SK-N-SH treated with all-trans-retinoic acid at 6 μM for 48 hours (cell line): Measurements from ENCODE around the gene CHRNA4.

ENCODE experiments used
- ATAC-seq: fragments of 200-7000 bp; cut with Tn5 transposase; 3 replicates; pipeline ENCODE4 v1.9.1; 2020; ENCODE audit warnings: mild to moderate bottlenecking, moderate library complexity
- CSDC2 ChIP-seq: fragments of 250-450 bp; sonication (Bioruptor Pico); IDR thresholded peaks from 2 replicates; pipeline ENCODE4 v1.5.0; 2020; ENCODE audit warnings: mild to moderate bottlenecking, moderate library complexity
- ESRRG ChIP-seq: fragments of 250-450 bp; sonication (Bioruptor Pico); IDR thresholded peaks from 2 replicates; pipeline ENCODE4 v1.6.1; 2021; ENCODE audit warnings: mild to moderate bottlenecking
- ISL1 ChIP-seq: fragments of 250-450 bp; sonication (Bioruptor Pico); IDR thresholded peaks from 2 replicates; pipeline ENCODE4 v2.1.2; 2022; ENCODE audit warnings: mild to moderate bottlenecking, moderate library complexity
- OSR1 ChIP-seq: fragments of 250-450 bp; sonication (Bioruptor Pico); IDR thresholded peaks from 2 replicates; pipeline ENCODE4 v1.8.0; 2022; ENCODE audit warnings: moderate library complexity, mild to moderate bottlenecking, inconsistent platforms
- POU6F1 ChIP-seq: fragments of 250-450 bp; sonication (Bioruptor Pico); IDR thresholded peaks from 2 replicates; pipeline ENCODE4 v1.8.0; 2021; ENCODE audit warnings: low read depth, mild to moderate bottlenecking, moderate library complexity, borderline replicate concordance
- PPARA ChIP-seq: fragments of 250-450 bp; sonication (Bioruptor Pico); IDR thresholded peaks from 2 replicates; pipeline ENCODE4 v1.5.0; 2020; ENCODE audit warnings: mild to moderate bottlenecking, borderline replicate concordance
- RARB ChIP-seq: fragments of 250-450 bp; sonication (Bioruptor Pico); IDR thresholded peaks from 2 replicates; pipeline ENCODE4 v1.8.0; 2021; ENCODE audit warnings: mild to moderate bottlenecking, moderate library complexity
- SNAI2 ChIP-seq: fragments of 250-450 bp; sonication (Bioruptor Pico); IDR thresholded peaks from 2 replicates; pipeline ENCODE4 v1.5.0; 2020; ENCODE audit warnings: mild to moderate bottlenecking, moderate library complexity
- TCF4 ChIP-seq: fragments of 250-450 bp; sonication (Bioruptor Pico); IDR thresholded peaks from 2 replicates; pipeline ENCODE4 v1.8.0; 2021; ENCODE audit warnings: mild to moderate bottlenecking, moderate library complexity, borderline replicate concordance
- TSHZ2 ChIP-seq: fragments of 250-450 bp; sonication (Bioruptor Pico); IDR thresholded peaks from 2 replicates; pipeline ENCODE4 v1.5.0; 2020; ENCODE audit warnings: mild to moderate bottlenecking, moderate library complexity
- ZFP3 ChIP-seq: fragments of 250-450 bp; sonication (Bioruptor Pico); IDR thresholded peaks from 2 replicates; pipeline ENCODE4 v1.5.0; 2020; ENCODE audit warnings: mild to moderate bottlenecking, moderate library complexity
- ZFP30 ChIP-seq: fragments of 450-650 bp; formaldehyde crosslinking; IDR thresholded peaks from 2 replicates; pipeline ENCODE4 v1.5.0; 2022; ENCODE audit warnings: mild to moderate bottlenecking, moderate library complexity
- TF ChIP-seq, protein P1 (sequence below): fragments of 250-450 bp; sonication (Bioruptor Pico); IDR thresholded peaks from 2 replicates; pipeline ENCODE4 v1.8.0; 2020; ENCODE audit warnings: mild to moderate bottlenecking, moderate library complexity, borderline replicate concordance
- TF ChIP-seq, protein P2 (sequence below): fragments of 250-450 bp; sonication (Bioruptor Pico); IDR thresholded peaks from 2 replicates; pipeline ENCODE4 v1.5.1; 2020; ENCODE audit warnings: low read depth, mild to moderate bottlenecking, moderate library complexity
- TF ChIP-seq, protein P3 (sequence below): fragments of 250-450 bp; sonication (Bioruptor Pico); IDR thresholded peaks from 2 replicates; pipeline ENCODE4 v1.5.1; 2021; ENCODE audit warnings: mild to moderate bottlenecking, moderate library complexity

CHRNA4 gene

DNA sequence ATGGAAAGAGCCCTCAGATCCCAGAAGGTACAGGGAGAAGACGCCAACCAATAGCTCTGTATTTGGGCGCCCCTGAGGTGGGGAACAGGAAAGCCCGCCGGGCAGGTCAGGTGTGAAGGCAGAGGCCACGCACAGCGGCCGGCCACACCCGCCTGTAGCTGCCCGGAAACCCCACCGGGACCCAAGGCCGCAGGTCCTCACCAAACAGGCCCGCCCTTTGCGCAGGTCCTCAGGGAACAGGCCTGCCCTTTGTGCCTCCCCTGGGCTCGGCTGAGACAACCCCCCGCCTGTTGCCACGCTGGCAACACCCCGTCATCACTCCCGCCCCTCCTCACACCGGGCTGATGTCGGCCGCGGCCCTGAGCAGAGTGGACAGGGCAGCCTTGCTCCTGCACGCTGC is 44.9 kb upstream of the CHRNA4 start:
- TF ChIP-seq TCF4 (no peak), RARB (CRISPR knock-in tag) (no peak), CSDC2 (no peak), ZFP30 (no peak), ZFP3 (CRISPR knock-in tag) (no peak), ISL1 (CRISPR knock-in tag) (no peak), POU6F1 (CRISPR knock-in tag) (no peak), SNAI2 (CRISPR knock-in tag) (no peak), PPARA (CRISPR knock-in tag) (no peak), OSR1 (CRISPR knock-in tag) (no peak), ESRRG (no peak), TSHZ2 (CRISPR knock-in tag) (no peak)
- TF ChIP-seq, protein P1, sequence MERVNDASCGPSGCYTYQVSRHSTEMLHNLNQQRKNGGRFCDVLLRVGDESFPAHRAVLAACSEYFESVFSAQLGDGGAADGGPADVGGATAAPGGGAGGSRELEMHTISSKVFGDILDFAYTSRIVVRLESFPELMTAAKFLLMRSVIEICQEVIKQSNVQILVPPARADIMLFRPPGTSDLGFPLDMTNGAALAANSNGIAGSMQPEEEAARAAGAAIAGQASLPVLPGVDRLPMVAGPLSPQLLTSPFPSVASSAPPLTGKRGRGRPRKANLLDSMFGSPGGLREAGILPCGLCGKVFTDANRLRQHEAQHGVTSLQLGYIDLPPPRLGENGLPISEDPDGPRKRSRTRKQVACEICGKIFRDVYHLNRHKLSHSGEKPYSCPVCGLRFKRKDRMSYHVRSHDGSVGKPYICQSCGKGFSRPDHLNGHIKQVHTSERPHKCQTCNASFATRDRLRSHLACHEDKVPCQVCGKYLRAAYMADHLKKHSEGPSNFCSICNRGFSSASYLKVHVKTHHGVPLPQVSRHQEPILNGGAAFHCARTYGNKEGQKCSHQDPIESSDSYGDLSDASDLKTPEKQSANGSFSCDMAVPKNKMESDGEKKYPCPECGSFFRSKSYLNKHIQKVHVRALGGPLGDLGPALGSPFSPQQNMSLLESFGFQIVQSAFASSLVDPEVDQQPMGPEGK (CRISPR knock-in tag), result no peak
- TF ChIP-seq, protein P2, sequence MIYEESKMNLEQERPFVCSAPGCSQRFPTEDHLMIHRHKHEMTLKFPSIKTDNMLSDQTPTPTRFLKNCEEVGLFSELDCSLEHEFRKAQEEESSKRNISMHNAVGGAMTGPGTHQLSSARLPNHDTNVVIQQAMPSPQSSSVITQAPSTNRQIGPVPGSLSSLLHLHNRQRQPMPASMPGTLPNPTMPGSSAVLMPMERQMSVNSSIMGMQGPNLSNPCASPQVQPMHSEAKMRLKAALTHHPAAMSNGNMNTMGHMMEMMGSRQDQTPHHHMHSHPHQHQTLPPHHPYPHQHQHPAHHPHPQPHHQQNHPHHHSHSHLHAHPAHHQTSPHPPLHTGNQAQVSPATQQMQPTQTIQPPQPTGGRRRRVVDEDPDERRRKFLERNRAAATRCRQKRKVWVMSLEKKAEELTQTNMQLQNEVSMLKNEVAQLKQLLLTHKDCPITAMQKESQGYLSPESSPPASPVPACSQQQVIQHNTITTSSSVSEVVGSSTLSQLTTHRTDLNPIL (CRISPR knock-in tag), result no peak
- TF ChIP-seq, protein P3, sequence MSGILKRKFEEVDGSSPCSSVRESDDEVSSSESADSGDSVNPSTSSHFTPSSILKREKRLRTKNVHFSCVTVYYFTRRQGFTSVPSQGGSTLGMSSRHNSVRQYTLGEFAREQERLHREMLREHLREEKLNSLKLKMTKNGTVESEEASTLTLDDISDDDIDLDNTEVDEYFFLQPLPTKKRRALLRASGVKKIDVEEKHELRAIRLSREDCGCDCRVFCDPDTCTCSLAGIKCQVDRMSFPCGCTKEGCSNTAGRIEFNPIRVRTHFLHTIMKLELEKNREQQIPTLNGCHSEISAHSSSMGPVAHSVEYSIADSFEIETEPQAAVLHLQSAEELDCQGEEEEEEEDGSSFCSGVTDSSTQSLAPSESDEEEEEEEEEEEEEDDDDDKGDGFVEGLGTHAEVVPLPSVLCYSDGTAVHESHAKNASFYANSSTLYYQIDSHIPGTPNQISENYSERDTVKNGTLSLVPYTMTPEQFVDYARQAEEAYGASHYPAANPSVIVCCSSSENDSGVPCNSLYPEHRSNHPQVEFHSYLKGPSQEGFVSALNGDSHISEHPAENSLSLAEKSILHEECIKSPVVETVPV (CRISPR knock-in tag), result no peak
- ATAC-seq, result no peak

DNA sequence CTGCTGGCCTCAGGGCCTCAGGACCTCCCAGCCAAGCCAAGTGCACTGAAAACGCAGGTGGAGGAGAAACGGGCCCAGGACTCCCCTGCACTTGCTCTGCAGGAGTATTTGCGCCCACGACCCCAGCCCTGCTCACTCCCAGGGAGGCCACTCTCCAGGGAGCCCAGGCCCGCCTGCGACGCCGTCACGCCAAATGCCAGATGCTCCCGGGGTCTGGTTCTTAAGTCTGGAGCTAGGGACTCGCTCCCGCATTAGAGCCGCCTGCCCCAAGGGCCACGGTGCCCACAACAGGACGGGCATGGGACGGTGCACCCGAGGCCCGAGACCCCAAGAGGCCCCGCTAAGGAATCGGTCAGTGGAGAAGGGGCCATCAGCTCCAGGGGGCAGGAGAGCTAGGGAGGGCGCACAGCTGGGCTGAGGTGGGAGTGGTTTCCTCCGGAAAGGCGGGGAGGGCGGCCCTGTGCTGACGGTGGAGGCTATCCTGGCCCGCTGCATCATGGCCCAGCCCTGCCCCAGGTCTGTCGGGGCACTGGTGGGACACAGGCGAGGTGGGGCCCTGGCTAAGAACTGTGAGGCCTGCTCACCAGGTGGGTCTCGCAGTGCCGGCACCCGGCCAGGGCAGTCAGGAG is 44.1 kb upstream of the CHRNA4 start:
- TF ChIP-seq, protein P3 (CRISPR knock-in tag), result no peak
- TF ChIP-seq RARB (CRISPR knock-in tag), result no peak
- TF ChIP-seq, protein P2 (CRISPR knock-in tag), result no peak
- ATAC-seq, result no peak
